WI38 (cell line): ENCODE results near the gene GNG14.

Source experiments
- H3K4me3 ChIP-seq: 2 replicates; pipeline ENCODE4 v1.5.1; 2011; ENCODE audit warnings: low read depth, mild to moderate bottlenecking, control low read depth, low read length
- CTCF ChIP-seq: IDR thresholded peaks from 2 replicates; pipeline ENCODE4 v1.5.1; 2012; ENCODE audit warnings: low read depth, mild to moderate bottlenecking, control low read depth, low read length

Gene GNG14

DNA sequence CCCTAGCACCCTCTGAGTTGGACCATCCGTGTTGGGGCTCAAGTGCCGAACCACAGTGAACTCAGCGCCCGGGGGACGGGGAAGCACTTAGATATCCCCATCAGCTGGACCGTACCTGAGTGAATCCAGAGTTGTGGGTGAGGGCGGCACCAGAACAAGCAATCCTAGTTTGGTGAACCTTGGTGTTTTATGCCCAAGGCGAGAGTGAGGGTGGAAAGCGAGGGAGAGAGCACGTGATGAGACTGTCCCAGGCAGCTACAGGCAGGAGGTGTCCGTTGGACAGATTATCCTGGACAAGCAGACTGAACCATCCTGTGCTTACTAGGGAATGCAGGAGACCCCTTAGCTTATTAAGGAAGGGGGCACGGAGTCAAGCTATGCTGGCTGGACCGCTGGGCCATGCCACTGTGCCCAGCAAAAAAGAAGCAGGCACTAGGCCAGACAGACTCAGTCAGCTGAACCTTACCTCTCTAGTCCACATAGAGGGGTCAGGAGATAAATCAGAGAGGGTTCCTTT is 50.1 kb downstream of the GNG14 start:
- peak overlapping the region; percentile 95 for H3K4me3 ChIP-seq
- TF ChIP-seq CTCF: no peak
